Umbilical cord (tissue), 2 donors: Measurements from ENCODE around the gene PPP1R37. TPM values are rescaled to one million over a fixed set of nuclear protein-coding genes. Genes with fewer than 3 reads are reported as not detected.

ENCODE experiments used
- DNase-seq: peaks from one replicate; pipeline ENCODE4 v3.0.0-alpha.2; 2015; ENCODE audit warnings: low spot score
- total RNA-seq: library from RNA; depleted of rRNA; stranded (reverse); fragments of >200 nt; gene quantifications from one replicate; pipeline ENCODE4 v1.2.3, GENCODE V29; 2014; ENCODE audit warnings: low replicate concordance; ENCODE audit not compliant: insufficient read depth

Gene PPP1R37
- total RNA-seq, 1 donor from 2014 or later = 40.2 TPM

- DNase-seq = no peak
These were observed 76.6 kb downstream of the PPP1R37 start for GRCh38 chr19:45169602-45170001.

DNA sequence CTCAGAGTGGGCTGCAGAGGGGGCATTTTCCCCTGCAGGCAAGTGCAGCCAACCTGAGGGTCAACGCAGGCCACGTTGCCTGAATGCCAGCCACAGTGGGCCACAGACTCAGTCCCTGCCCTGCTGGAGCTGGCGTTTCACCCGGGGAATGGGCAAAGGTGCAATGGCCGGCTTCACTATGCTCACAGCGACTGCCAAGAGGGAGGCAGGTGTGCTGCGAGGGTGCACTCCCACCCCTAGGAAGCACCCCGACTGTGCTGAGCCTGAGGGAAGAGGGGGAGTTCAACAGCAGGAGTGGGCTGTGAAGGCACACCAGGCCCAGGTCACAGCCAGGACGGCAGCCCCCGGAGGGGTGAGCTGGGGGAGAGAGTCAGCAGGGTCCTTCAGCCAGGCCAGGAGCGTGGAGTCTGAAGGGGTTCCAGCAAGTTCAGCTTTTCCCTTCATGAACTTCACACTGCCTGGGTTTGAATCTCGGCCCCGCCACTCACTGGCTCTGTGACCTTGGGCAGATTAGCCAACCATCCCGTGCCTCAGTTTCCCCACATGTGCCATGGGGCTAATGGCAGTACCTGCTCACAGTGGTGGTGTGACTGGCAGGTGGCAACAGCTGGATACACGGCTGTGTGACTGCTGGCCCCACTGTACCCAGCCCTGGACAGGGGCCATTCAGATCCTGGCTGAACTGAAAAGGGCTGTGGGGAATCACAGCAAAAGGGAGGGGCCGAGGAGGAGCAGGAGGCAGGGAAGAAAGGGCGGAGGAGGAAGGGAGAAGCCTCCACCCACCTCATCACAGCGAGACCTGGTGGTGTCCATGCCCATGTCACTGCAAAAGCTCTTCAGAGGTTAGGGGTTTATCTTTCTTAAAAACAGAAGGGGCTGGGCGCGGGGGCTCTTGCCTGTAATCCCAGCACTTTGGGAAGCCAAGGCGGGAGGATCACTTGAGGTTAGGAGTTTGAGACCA is 77.4 kb downstream of the PPP1R37 start:
- DNase-seq = no peak

GRCh38 chr19:45171211-45171623 is 78.2 kb downstream of the PPP1R37 start:
- DNase-seq = no peak

- no peak for DNase-seq
These were observed 79.2 kb downstream of the PPP1R37 start for GRCh38 chr19:45172173-45172572.

GRCh38 chr19:45172611-45173208 is 79.7 kb downstream of the PPP1R37 start:
- no peak for DNase-seq

GRCh38 chr19:45173816-45174215 is 80.8 kb downstream of the PPP1R37 start:
- DNase-seq = no peak

- no peak for DNase-seq
These were observed 82.8 kb downstream of the PPP1R37 start for GRCh38 chr19:45175515-45176345.

- DNase-seq = no peak
These were observed 84.9 kb downstream of the PPP1R37 start, which contains the start of gene TRAPPC6A for GRCh38 chr19:45177817-45178261. TSS of gene TRAPPC6A (minus strand) at chr19:45178237. CDS start at chr19:45178218, 19 bp downstream.

DNA sequence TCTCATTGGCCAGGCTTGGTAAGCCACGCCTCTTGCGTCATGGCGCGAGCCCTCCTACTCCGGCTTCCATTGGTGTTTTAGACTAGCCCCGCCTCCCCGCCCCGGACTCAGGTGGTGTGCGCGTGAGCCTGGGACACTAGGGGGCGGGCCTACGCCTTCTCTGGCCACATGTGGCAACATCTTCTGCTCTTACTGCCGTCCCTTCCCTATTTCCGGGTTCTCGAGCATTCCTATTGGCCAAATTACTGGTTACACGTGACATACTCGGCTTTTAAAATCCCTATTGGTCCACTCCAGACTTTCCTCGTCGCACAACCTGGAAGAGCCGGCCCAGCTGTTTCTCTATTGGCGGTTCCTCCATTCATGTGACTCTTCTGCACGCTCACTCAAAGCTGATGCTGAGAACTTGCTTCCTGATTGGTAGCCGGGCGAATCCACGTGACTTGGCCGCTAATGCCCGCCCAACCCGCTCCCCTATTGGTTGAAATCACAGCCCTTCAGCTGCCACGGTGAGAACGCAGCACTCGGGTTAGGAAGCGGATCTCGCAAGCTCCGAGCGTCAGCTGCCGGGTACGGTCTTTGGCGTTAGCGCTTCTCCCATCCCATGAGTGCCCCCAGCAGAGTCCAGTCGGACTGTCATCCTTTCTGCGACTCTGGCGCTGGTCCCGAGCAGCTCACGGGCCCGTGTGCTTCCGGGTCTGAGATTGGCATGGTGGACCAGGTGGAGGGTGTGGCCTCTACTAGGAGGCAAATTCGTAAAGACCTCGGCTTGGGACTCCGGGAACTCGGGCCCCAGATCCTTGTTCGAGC is 85.5 kb downstream of the PPP1R37 start, which contains the start of gene BLOC1S3:
Gene BLOC1S3 (plus strand): TSS at position 523 of the 810 bp plus-strand sequence. CDS start 513 bp downstream, outside the sequence.
- peak; percentile 100 for DNase-seq

DNA sequence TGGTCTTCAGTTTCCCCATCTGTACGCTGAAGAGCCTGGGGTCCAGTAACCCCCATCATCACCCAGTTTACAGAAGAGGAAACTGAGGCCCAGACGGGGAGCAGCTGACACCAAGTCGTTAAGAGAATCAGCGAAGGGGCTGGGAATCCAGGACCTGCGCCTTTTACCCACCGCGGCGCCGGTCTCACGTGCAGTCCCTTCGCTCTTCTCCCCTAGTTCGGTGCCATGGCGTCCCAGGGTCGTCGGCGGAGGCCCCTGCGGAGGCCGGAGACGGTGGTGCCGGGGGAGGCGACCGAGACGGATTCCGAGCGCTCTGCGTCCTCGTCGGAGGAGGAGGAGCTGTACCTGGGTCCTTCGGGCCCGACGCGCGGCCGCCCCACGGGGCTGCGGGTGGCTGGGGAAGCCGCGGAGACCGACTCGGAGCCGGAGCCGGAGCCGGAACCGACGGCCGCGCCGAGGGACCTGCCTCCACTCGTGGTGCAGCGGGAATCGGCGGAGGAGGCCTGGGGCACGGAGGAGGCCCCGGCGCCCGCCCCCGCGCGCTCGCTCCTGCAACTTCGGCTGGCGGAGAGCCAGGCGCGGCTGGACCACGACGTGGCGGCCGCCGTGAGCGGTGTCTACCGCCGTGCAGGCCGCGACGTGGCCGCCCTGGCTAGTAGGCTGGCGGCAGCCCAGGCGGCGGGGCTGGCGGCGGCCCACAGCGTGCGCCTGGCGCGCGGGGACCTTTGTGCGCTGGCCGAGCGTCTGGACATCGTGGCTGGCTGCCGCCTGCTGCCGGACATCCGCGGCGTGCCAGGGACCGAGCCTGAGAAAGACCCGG is 86.3 kb downstream of the PPP1R37 start:
- DNase-seq = no peak

GRCh38 chr19:45179892-45180370 is 87.0 kb downstream of the PPP1R37 start:
- no peak for DNase-seq

- DNase-seq = no peak
These were observed 88.0 kb downstream of the PPP1R37 start for GRCh38 chr19:45180936-45181335.

DNA sequence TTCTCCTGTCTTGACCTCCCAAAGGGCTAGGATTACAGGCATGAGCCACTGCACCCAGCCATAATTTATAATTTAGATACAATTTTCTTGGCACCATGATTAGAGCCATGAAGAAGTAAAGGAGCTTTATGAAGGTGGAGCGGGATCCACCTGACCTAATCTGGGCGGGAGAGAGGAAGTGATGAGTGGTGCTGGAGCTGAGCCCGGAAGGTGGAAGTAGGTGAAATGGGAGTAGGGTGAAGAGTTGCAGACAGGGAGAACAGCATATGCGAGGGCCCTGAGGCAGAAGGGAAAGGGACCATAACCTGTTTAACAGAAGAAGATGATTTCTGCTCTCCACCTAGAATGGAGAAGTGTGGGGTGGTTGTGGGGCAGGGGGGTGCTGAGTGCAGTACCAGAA is 89.8 kb downstream of the PPP1R37 start:
- no peak for DNase-seq

- DNase-seq = no peak
These were observed 91.1 kb downstream of the PPP1R37 start for GRCh38 chr19:45184115-45184514.

GRCh38 chr19:45186509-45187334 is 93.7 kb downstream of the PPP1R37 start:
- no peak for DNase-seq

- DNase-seq = no peak
These were observed 94.6 kb downstream of the PPP1R37 start for GRCh38 chr19:45187421-45188100.

DNA sequence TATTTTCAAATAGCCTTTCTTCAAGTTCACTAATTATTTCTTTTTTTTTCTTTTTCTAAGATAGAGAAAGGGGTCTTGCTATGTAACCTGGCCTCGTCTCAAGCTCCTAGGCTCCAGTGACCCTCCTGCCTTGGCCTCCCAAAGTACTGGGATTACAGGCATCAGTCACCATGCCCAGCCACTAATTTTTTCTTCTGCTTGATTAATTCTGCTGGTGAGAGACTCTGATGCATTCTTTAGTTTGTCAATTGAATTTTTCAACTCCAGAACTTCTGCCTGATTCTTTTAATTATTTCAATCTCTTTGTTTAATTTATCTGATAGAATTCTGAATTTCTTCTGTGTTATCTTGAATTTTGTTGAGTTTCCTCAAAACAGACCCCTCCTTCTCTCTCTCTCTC is 97.0 kb downstream of the PPP1R37 start:
- no peak for DNase-seq

DNA sequence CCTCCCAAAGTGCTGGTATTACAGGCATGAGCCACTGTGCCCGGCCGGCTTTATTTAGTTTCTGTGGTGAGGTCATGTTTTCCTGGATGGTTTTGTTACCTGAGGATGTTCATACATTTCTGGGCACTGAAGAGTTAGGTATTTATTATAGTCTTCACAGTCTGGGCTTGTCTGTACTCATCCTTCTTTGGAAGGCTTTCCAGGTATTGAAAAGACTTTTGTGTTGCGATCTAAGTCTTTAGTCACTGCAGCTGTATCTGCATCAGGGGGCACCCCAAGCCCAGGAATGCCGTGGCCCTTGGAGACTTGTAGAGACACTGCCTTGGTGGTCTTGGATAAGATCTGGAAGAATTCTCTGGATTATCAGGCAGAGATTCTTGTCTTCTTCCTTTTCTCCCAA is 98.4 kb downstream of the PPP1R37 start:
- DNase-seq = no peak
